GM23338 (cell line): ENCODE measurements around the gene SH3GL2.

Source experiments
- CREB1 ChIP-seq: fragments of 250-450 bp; sonication (Bioruptor Pico); IDR thresholded peaks from 2 replicates; pipeline ENCODE4 v1.5.0; 2020; ENCODE audit warnings: low read depth, mild to moderate bottlenecking, moderate library complexity
- EZH2 ChIP-seq: fragments of 200-600 bp; sonication (generic); IDR thresholded peaks from one replicate; pipeline ENCODE4 v1.8.0; 2017; ENCODE audit warnings: antibody characterized with exemption, mild to moderate bottlenecking, low read depth; ENCODE audit not compliant: unreplicated experiment
- EZH2phosphoT487 ChIP-seq: fragments of 200-600 bp; sonication (generic); IDR thresholded peaks from one replicate; pipeline ENCODE4 v1.8.1; 2018; ENCODE audit warnings: antibody characterized with exemption; ENCODE audit not compliant: unreplicated experiment
- NANOG ChIP-seq: IDR thresholded peaks from 2 replicates; pipeline ENCODE4 v1.6.1; 2016; ENCODE audit warnings: antibody characterized with exemption, borderline replicate concordance
- POLR2AphosphoS5 ChIP-seq: IDR thresholded peaks from 2 replicates; pipeline ENCODE4 v1.6.1; 2016; ENCODE audit warnings: antibody characterized with exemption, low read depth
- REST ChIP-seq: IDR thresholded peaks from one replicate; pipeline ENCODE4 v1.6.1; 2018; ENCODE audit warnings: antibody characterized with exemption; ENCODE audit not compliant: unreplicated experiment
- STAT1 ChIP-seq: IDR thresholded peaks from one replicate; pipeline ENCODE4 v1.6.1; 2016; ENCODE audit warnings: antibody characterized with exemption; ENCODE audit not compliant: unreplicated experiment
- ZNF114 ChIP-seq: fragments of 250-450 bp; sonication (Bioruptor Pico); IDR thresholded peaks from 2 replicates; pipeline ENCODE4 v1.5.0; 2020; ENCODE audit warnings: mild to moderate bottlenecking, moderate library complexity
- ZNF331 ChIP-seq: fragments of 250-450 bp; sonication (Bioruptor Pico); IDR thresholded peaks from 2 replicates; pipeline ENCODE4 v1.5.0; 2020; ENCODE audit warnings: low read depth, mild to moderate bottlenecking, moderate library complexity
- TF ChIP-seq, protein P1 (sequence below), 2 experiments: fragments of 200-600 bp in 1 of 2; sonication (generic) in 1 of 2; conservative IDR thresholded peaks; 2 replicates each; pipeline versions ENCODE4 v1.5.1 to v1.6.1; 2016 to 2017; ENCODE audit warnings: antibody characterized with exemption in 2 of 2, low read depth in 2 of 2, mild to moderate bottlenecking in 2 of 2, moderate library complexity in 1 of 2
- TF ChIP-seq, protein P2 (sequence below): fragments of 250-450 bp; sonication (Bioruptor Pico); IDR thresholded peaks from 2 replicates; pipeline ENCODE4 v1.5.0; 2020; ENCODE audit warnings: mild to moderate bottlenecking, moderate library complexity
- TF ChIP-seq, protein P3 (sequence below): IDR thresholded peaks from 2 replicates; pipeline ENCODE4 v1.6.1; 2016; ENCODE audit warnings: antibody characterized with exemption

GRCh38 chr9:17825265-17825659 is 246.4 kb downstream of the SH3GL2 start:
- TF ChIP-seq EZH2 (no peak), REST (no peak), POLR2AphosphoS5 (no peak), ZNF331 (no peak), EZH2phosphoT487 (no peak), CREB1 (no peak), ZNF114 (no peak), NANOG (no peak), STAT1 (no peak)
- TF ChIP-seq, protein P1, sequence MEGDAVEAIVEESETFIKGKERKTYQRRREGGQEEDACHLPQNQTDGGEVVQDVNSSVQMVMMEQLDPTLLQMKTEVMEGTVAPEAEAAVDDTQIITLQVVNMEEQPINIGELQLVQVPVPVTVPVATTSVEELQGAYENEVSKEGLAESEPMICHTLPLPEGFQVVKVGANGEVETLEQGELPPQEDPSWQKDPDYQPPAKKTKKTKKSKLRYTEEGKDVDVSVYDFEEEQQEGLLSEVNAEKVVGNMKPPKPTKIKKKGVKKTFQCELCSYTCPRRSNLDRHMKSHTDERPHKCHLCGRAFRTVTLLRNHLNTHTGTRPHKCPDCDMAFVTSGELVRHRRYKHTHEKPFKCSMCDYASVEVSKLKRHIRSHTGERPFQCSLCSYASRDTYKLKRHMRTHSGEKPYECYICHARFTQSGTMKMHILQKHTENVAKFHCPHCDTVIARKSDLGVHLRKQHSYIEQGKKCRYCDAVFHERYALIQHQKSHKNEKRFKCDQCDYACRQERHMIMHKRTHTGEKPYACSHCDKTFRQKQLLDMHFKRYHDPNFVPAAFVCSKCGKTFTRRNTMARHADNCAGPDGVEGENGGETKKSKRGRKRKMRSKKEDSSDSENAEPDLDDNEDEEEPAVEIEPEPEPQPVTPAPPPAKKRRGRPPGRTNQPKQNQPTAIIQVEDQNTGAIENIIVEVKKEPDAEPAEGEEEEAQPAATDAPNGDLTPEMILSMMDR (conservative IDR thresholded peaks at IDR 0.05; ENCODE audit: low read depth in 2 of 2), result no peak
- TF ChIP-seq, protein P2, sequence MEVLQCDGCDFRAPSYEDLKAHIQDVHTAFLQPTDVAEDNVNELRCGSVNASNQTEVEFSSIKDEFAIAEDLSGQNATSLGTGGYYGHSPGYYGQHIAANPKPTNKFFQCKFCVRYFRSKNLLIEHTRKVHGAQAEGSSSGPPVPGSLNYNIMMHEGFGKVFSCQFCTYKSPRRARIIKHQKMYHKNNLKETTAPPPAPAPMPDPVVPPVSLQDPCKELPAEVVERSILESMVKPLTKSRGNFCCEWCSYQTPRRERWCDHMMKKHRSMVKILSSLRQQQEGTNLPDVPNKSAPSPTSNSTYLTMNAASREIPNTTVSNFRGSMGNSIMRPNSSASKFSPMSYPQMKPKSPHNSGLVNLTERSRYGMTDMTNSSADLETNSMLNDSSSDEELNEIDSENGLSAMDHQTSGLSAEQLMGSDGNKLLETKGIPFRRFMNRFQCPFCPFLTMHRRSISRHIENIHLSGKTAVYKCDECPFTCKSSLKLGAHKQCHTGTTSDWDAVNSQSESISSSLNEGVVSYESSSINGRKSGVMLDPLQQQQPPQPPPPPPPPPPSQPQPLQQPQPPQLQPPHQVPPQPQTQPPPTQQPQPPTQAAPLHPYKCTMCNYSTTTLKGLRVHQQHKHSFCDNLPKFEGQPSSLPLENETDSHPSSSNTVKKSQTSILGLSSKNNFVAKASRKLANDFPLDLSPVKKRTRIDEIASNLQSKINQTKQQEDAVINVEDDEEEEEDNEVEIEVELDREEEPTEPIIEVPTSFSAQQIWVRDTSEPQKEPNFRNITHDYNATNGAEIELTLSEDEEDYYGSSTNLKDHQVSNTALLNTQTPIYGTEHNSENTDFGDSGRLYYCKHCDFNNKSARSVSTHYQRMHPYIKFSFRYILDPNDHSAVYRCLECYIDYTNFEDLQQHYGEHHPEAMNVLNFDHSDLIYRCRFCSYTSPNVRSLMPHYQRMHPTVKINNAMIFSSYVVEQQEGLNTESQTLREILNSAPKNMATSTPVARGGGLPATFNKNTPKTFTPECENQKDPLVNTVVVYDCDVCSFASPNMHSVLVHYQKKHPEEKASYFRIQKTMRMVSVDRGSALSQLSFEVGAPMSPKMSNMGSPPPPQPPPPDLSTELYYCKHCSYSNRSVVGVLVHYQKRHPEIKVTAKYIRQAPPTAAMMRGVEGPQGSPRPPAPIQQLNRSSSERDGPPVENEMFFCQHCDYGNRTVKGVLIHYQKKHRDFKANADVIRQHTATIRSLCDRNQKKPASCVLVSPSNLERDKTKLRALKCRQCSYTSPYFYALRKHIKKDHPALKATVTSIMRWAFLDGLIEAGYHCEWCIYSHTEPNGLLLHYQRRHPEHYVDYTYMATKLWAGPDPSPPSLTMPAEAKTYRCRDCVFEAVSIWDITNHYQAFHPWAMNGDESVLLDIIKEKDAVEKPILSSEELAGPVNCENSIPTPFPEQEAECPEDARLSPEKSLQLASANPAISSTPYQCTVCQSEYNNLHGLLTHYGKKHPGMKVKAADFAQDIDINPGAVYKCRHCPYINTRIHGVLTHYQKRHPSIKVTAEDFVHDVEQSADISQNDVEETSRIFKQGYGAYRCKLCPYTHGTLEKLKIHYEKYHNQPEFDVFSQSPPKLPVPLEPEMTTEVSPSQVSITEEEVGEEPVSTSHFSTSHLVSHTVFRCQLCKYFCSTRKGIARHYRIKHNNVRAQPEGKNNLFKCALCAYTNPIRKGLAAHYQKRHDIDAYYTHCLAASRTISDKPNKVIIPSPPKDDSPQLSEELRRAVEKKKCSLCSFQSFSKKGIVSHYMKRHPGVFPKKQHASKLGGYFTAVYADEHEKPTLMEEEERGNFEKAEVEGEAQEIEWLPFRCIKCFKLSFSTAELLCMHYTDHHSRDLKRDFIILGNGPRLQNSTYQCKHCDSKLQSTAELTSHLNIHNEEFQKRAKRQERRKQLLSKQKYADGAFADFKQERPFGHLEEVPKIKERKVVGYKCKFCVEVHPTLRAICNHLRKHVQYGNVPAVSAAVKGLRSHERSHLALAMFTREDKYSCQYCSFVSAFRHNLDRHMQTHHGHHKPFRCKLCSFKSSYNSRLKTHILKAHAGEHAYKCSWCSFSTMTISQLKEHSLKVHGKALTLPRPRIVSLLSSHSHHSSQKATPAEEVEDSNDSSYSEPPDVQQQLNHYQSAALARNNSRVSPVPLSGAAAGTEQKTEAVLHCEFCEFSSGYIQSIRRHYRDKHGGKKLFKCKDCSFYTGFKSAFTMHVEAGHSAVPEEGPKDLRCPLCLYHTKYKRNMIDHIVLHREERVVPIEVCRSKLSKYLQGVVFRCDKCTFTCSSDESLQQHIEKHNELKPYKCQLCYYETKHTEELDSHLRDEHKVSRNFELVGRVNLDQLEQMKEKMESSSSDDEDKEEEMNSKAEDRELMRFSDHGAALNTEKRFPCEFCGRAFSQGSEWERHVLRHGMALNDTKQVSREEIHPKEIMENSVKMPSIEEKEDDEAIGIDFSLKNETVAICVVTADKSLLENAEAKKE (CRISPR knock-in tag), result no peak
- TF ChIP-seq, protein P3, sequence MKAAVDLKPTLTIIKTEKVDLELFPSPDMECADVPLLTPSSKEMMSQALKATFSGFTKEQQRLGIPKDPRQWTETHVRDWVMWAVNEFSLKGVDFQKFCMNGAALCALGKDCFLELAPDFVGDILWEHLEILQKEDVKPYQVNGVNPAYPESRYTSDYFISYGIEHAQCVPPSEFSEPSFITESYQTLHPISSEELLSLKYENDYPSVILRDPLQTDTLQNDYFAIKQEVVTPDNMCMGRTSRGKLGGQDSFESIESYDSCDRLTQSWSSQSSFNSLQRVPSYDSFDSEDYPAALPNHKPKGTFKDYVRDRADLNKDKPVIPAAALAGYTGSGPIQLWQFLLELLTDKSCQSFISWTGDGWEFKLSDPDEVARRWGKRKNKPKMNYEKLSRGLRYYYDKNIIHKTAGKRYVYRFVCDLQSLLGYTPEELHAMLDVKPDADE, result no peak
